GM12872 (cell line): ENCODE results near the gene PIEZO1.

Source experiments
- CTCF ChIP-seq: IDR thresholded peaks from 3 replicates; pipeline ENCODE4 v1.5.1; 2011; ENCODE audit warnings: low read depth, mild to moderate bottlenecking, low read length, moderate library complexity; ENCODE audit not compliant: insufficient read depth

Gene PIEZO1

DNA sequence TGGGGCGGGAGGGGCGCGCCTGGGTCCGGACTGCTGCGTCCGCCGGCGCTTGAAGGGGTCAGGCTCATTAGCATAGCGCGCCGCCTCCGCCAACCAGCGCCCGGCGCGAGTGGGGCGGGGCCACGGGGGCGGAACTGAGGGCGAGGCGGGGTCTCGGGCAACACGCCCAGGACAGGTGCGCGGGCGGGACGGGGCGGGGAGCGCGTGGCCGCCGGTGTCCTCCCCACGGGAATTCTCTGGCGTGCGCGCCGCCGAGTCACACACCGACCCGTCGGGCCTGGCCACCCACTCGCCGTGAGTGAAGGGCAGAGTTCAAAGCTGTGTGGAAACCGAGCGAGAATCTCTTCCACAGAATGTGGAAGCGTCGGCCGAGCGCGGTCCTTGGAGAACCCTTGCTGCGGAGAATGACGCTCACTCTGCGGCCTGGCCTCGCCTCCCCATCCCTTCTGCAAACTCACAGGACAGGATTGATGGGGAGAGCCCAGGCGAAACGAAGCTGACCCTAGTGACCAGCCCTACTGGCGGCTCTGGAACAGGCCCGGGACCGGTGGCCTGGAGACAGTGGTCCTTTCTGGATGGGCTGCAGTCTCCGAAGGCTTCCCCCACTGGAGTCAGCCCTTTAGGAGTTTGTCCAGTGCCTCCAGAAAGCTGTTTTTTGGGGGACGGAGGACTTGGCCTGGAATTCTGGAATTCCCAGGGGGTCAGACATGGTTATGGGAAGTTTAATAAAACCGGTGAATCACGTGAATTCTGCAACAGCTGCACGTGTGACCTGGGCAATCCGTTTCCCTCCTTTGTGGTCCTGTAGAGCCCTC, 98.4 kb downstream of the PIEZO1 start, which contains the start of gene SNAI3:
Gene SNAI3 (minus strand): TSS at position 69 of the 815 bp plus-strand sequence. CDS start 101 bp downstream, outside the sequence.
- no peak for TF ChIP-seq CTCF

GRCh38 chr16:88686062-88686438, 99.0 kb downstream of the PIEZO1 start:
- no peak for TF ChIP-seq CTCF

DNA sequence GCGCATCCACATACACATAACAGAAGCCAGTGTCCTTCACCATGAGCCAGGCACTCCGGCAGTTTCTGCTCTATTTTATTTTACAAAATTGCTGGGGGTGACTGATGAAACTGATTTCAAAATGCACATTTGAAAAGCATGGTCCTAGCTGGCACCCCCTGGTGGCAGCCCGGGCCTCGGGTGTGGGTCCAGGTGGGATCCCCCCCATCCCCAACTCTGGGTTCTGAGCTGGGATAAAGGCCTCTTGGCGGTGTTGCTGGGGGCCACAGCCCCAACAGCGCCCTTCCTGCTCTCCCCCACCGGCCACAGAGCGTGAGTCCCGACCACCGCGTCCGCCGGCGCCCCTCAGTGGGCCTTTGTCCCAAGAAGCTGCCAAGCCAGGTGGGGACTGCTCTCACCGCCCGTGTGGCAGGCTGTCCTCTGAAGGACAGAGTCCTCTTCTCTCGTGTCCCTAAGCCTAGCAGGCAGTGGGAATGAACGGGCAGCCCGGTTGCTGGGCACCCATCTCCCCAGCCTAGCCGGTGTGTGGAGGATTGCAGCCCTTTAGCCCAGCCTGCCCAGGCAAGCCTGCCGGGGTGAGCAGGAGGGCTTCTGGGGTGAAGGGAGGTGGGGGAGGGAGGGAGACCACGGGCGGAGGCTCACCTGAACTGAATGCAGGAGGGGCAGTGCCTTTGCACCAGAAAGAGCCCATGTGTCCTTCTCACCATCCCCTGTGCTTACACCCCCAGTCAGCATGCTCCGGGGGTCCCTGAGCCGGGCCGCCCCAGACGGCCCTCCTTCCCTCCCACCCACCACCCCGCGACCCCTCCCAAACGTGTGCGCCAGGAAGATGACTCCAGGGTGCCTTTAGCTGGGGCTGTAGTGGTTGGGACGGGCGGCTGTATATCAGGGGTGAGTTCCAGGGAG, 99.6 kb downstream of the PIEZO1 start:
- peak; percentile 70 for TF ChIP-seq CTCF

DNA sequence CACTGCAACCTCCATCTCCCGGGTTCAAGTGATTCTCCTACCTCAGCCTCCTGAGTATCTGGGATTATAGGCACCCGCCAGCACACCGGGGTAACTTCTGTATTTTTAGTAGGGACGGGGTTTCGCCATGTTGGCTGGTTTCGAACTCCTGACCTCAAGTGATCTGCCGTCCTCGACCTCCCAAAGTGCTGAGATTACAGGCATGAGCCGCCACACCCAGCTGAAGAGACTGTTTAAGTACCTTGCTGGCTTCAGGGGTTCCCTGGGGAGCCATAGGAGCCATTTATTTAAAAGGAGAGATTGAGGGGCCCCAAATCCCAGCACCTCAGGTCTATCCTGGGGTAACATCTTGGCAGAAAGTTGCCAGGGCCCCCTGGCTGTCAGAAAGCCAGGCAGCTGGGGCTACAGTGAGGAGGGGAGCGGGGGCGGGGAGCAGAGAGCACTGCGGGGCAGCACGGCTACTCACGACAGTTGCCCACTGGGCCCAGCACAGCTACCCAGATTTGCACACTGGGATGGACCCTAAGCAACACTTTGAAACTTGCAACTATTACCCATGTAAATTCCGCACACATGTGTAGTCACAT, 100.4 kb downstream of the PIEZO1 start:
- TF ChIP-seq CTCF = no peak

GRCh38 chr16:88681709-88682451, 103.1 kb downstream of the PIEZO1 start:
- no peak for TF ChIP-seq CTCF

DNA sequence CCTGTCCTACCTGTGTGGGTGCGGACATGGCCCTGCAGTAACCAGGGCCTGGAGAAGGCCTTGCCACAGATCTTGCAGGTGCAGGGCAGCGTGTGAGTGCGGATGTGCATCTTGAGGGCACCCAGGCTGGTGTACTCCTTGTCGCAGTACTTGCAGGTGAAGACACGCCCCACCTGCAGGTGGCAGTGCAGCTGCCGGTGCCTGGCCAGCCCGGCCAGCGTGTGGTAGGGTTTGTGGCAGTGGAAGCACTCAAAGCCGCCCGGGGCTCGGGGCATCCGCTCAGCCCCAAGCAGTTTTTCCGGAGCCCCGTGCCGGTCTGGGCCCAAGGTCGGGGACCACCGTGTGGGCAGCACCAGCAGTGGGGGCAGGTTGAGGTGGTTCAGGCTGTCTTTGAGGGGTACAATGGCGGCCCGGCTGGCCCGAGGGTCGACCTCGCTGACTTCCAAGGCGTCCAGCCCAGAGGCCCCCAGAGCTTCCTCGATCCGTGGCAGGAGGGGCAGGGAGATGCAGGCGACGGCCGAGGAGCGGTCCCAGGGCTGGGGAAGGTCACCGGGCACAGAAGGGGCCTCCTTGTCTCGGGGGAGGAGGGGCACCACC, 103.8 kb downstream of the PIEZO1 start:
- peak; percentile 71 for TF ChIP-seq CTCF
